Mesothelial cell of epicardium (in vitro differentiated cells): Measurements from ENCODE around the gene RAB28. TPM values are rescaled to one million over a fixed set of nuclear protein-coding genes. Genes with fewer than 3 reads are reported as not detected.

ENCODE experiments used
- DNase-seq, 2 experiments: peaks; one replicate each; pipeline ENCODE4 v3.0.0; 2021; ENCODE audit warnings: low spot score in 2 of 2; ENCODE audit not compliant: unreplicated experiment in 2 of 2
- H3K27ac Mint-ChIP-seq: 2 replicates; pipeline ENCODE4 v1.8.0; 2021; ENCODE audit warnings: mixed read lengths
- H3K27me3 Mint-ChIP-seq: 2 replicates; pipeline ENCODE4 v1.8.0; 2021; ENCODE audit warnings: low read depth, mixed read lengths
- H3K36me3 Mint-ChIP-seq: 2 replicates; pipeline ENCODE4 v1.8.0; 2021; ENCODE audit warnings: mixed read lengths
- H3K4me1 Mint-ChIP-seq: 2 replicates; pipeline ENCODE4 v1.8.0; 2021; ENCODE audit warnings: mixed read lengths
- H3K4me3 Mint-ChIP-seq: 2 replicates; pipeline ENCODE4 v1.8.0; 2021; ENCODE audit warnings: mild to moderate bottlenecking, moderate library complexity, mixed read lengths
- H3K9me3 Mint-ChIP-seq: 2 replicates; pipeline ENCODE4 v1.8.0; 2021; ENCODE audit warnings: mixed read lengths
- total RNA-seq: library from RNA; stranded (reverse); gene quantifications from 3 replicates; pipeline ENCODE4 v1.2.1, GENCODE V29; 2021
- TF ChIP-seq, protein P1 (sequence below): fragments of 200-600 bp; sonication (generic); IDR thresholded peaks from one replicate; pipeline ENCODE4 v1.5.0; 2021; ENCODE audit warnings: antibody characterized with exemption; ENCODE audit not compliant: unreplicated experiment

The RAB28 gene
- total RNA-seq, 1 donor from 2014 or later = 18.4 TPM

DNA sequence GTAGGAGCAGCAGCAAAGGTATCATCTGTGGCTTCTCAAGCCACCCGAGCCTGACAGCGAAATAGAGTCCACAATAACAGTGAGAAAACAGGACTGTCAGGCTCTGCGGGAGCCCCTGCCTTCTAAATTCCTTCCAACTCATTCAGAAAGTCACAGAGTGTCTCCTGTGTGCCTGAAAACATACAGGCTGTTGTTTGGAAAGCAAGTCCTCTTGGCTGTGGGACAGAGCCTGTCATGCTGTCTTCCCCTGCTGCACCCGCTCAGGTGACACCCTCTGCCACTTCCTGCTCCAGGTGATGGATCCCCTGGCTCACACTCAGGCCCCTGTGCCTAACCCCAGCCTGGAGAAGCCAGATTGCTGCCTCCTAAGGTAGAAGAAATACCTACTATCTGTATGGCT lies 152.3 kb downstream of the RAB28 start:
- no peak overlapping the region for H3K4me3 Mint-ChIP-seq
- TF ChIP-seq, protein P1, sequence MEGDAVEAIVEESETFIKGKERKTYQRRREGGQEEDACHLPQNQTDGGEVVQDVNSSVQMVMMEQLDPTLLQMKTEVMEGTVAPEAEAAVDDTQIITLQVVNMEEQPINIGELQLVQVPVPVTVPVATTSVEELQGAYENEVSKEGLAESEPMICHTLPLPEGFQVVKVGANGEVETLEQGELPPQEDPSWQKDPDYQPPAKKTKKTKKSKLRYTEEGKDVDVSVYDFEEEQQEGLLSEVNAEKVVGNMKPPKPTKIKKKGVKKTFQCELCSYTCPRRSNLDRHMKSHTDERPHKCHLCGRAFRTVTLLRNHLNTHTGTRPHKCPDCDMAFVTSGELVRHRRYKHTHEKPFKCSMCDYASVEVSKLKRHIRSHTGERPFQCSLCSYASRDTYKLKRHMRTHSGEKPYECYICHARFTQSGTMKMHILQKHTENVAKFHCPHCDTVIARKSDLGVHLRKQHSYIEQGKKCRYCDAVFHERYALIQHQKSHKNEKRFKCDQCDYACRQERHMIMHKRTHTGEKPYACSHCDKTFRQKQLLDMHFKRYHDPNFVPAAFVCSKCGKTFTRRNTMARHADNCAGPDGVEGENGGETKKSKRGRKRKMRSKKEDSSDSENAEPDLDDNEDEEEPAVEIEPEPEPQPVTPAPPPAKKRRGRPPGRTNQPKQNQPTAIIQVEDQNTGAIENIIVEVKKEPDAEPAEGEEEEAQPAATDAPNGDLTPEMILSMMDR = no peak
- no peaks in the 10 kb centered on the region for H3K4me1 Mint-ChIP-seq
- H3K27me3 Mint-ChIP-seq = no peaks in the 10 kb centered on the region
- no peak for DNase-seq
- no peak overlapping the region for H3K27ac Mint-ChIP-seq
- H3K36me3 Mint-ChIP-seq = peaks cover 2% of the 10 kb centered on the region
- peaks cover 2% of the 10 kb centered on the region for H3K9me3 Mint-ChIP-seq

DNA sequence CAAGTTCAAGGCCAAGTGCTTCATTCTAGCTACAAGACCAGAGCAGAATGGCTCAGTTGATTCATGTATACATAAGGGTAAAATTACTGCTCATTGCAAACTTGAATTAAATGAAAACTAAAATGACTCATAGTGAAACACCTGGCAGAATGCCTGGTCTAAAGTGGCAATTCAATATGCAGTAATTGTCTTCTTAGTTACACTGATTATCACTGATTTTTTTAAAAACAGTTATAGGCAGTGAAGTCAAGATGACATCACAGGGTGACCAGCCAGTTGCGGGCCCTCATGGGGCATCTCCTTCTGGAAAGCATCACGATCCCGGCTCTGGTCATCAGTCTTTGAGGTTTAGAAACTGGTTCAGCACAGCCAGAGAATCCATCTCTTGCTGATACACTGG lies 154.2 kb downstream of the RAB28 start:
- Mint-ChIP-seq H3K27me3 (no peaks in the 10 kb centered on the region), H3K4me3 (no peak overlapping the region), H3K9me3 (no peaks in the 10 kb centered on the region), H3K4me1 (no peaks in the 10 kb centered on the region), H3K27ac (no peak overlapping the region), H3K36me3 (no peaks in the 10 kb centered on the region)
- DNase-seq = no peak
- TF ChIP-seq, protein P1 = no peak

DNA sequence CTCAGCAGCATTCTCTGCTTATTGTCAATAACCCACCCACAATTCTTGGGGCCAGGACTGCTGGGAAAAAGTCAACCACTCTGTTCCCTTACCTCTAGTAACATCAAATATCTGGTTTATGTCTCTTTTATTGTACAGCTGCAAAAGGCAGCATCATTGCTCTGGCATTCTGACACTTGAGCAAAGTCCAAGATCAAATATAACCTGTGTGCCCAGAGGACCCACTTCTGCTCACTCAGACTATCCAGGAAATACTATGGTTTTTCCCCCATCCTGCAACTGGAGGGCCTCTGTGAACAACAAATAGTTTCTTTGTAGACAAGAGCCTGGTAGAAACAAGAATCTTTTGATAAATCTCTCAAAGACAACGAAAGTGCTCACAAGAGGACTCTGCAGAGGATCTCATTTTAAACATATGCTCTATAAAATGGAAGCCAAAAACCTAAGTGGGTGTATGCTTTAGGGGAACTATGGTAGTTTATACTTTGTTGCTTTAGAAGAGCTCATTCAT lies 154.7 kb downstream of the RAB28 start:
- Mint-ChIP-seq H3K27ac (no peak overlapping the region), H3K4me3 (no peak overlapping the region), H3K9me3 (no peaks in the 10 kb centered on the region), H3K27me3 (no peaks in the 10 kb centered on the region), H3K4me1 (no peaks in the 10 kb centered on the region), H3K36me3 (no peaks in the 10 kb centered on the region)
- TF ChIP-seq, protein P1 = no peak
- DNase-seq = no peak

DNA sequence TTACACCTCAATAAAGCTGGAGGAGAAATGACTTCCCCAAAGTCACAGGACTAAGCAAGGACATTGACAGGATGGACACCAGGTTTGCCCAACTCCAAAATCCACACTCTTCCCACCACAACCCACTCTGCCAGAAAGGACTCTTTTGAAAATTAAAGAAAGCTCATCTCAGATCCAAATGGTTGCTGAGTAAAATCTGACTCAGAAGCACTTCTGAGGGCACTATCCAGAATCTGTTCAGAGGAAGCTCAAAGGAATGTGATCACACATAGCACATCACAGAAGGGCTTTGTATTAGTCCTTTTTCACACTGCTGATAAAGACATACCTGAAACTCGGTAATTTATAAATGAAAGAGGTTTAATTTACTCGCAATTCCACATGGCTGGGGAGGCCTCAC lies 155.5 kb downstream of the RAB28 start:
- DNase-seq = no peak
- Mint-ChIP-seq H3K27ac (no peak overlapping the region), H3K36me3 (no peaks in the 10 kb centered on the region), H3K9me3 (no peaks in the 10 kb centered on the region), H3K27me3 (no peaks in the 10 kb centered on the region), H3K4me3 (no peak overlapping the region), H3K4me1 (no peaks in the 10 kb centered on the region)
- TF ChIP-seq, protein P1 = no peak

DNA sequence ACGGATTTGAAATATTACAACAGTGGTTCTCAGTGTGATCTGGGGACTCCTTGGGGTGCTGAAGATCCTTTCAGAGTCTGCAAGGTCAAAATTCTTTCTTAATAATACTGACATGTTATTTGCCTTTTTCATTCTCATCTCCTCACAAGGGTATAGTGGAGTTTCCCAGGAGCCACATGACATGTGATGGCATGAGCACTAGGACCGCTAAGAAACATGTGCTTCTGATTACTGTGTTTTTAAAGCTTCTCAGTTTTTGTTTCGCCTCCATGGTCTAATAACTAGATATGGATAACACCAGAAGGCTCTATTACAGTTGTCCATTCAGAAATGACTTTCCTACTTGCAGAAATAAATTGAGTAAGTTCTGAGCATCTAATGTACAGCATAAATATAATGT lies 156.1 kb downstream of the RAB28 start:
- DNase-seq = no peak
- Mint-ChIP-seq H3K4me1 (no peaks in the 10 kb centered on the region), H3K27me3 (no peaks in the 10 kb centered on the region), H3K36me3 (no peaks in the 10 kb centered on the region), H3K4me3 (no peak overlapping the region), H3K9me3 (no peaks in the 10 kb centered on the region), H3K27ac (no peak overlapping the region)
- TF ChIP-seq, protein P1 = no peak

DNA sequence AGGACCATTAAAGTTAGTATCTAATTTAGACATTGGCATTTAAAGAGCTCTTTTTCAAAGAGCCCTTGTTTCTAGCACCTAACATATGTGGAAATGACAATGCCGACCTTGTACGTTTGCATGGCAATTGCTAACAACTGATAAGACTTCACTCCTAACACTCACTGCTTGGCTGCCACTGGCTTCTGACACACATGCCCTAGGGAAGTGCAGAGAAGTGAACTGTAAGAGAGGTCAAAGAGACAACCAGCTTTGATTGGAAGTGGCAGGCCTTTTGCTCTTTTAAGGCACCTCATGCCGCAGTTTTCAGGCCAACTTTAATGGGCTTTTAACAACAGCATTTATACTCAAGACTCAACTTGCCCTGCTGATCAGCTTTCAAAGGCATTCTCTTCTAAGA lies 158.4 kb downstream of the RAB28 start:
- no peak for DNase-seq
- Mint-ChIP-seq H3K4me3 (no peak overlapping the region), H3K27ac (no peak overlapping the region), H3K9me3 (peaks cover 7% of the 10 kb centered on the region), H3K36me3 (peaks cover 10% of the 10 kb centered on the region), H3K27me3 (no peaks in the 10 kb centered on the region), H3K4me1 (no peaks in the 10 kb centered on the region)
- TF ChIP-seq, protein P1 = no peak
